Right atrium auricular region (tissue), 2 donors: ENCODE data around the gene OBI1. TPM values are rescaled to one million over a fixed set of nuclear protein-coding genes. Genes with fewer than 3 reads are reported as not detected.

ENCODE experiments used
- DNase-seq: peaks from one replicate; pipeline ENCODE4 v3.0.0-alpha.2; 2019; ENCODE audit warnings: low spot score
- H3K27ac ChIP-seq, 2 donors: fragments of 200-600 bp; sonication (generic); 1 replicate in 1 of 2; 2 replicates in 1 of 2; pipeline ENCODE4 v1.5.1; 2016 to 2019
- H3K27me3 ChIP-seq, 2 donors: fragments of 200-600 bp; sonication (generic); one replicate each; pipeline versions ENCODE4 v1.5.1 to v1.6.0; 2017 to 2019
- H3K36me3 ChIP-seq: fragments of 200-600 bp; sonication (generic); one replicate; pipeline ENCODE4 v1.5.1; 2016
- H3K4me1 ChIP-seq, 2 donors: fragments of 200-600 bp; sonication (generic); one replicate each; pipeline versions ENCODE4 v1.5.1 to v1.6.0; 2017 to 2019
- H3K4me3 ChIP-seq, 2 donors: fragments of 200-600 bp; sonication (generic); 1 replicate in 1 of 2; 2 replicates in 1 of 2; pipeline ENCODE4 v1.5.1; 2017 to 2019; ENCODE audit warnings: mild to moderate bottlenecking in 1 of 2, moderate library complexity in 1 of 2
- H3K9me3 ChIP-seq, 2 donors: fragments of 200-600 bp; sonication (generic); one replicate each; pipeline ENCODE4 v1.5.1; 2019
- CTCF ChIP-seq, 2 donors: fragments of 200-600 bp; sonication (generic); IDR thresholded peaks; one replicate each; pipeline ENCODE4 v1.5.1; 2019; ENCODE audit warnings: antibody characterized with exemption in 2 of 2
- total RNA-seq, 2 donors: library from RNA; depleted of rRNA; stranded (reverse); fragments of >200 nt; gene quantifications; one replicate each; pipeline ENCODE4 v1.1.0, GENCODE V29; 2016

Gene OBI1
- total RNA-seq, 2 donors from 2014 or later, result 6.1 to 7.3 TPM

GRCh38 chr13:78609464-78610205 lies 49.3 kb downstream of the OBI1 start:
- no peak for DNase-seq
- peaks cover 46 to 51% of the 10 kb centered on the region in 2 donors for H3K27me3 ChIP-seq
- TF ChIP-seq CTCF (IDR thresholded peaks at IDR 0.05), result no peak
- H3K4me3 ChIP-seq, result peak overlapping the region; percentile 25 to 53
- no peak overlapping the region for H3K27ac ChIP-seq
- peaks cover 0 to 32% of the 10 kb centered on the region in 2 donors for H3K4me1 ChIP-seq
- H3K9me3 ChIP-seq, result no peaks in the 10 kb centered on the region
- H3K36me3 ChIP-seq, result no peaks in the 10 kb centered on the region

- no peaks in the 10 kb centered on the region for H3K36me3 ChIP-seq
- H3K27ac ChIP-seq, result no peak overlapping the region
- TF ChIP-seq CTCF (IDR thresholded peaks at IDR 0.05), result no peak
- H3K27me3 ChIP-seq, result peaks cover 54 to 55% of the 10 kb centered on the region in 2 donors
- no peaks in the 10 kb centered on the region for H3K9me3 ChIP-seq
- DNase-seq, result no peak
- H3K4me3 ChIP-seq, result peak overlapping the region; percentile 25 to 53
- H3K4me1 ChIP-seq, result peaks cover 0 to 32% of the 10 kb centered on the region in 2 donors
These were observed 50.1 kb downstream of the OBI1 start for GRCh38 chr13:78608688-78609463.

DNA sequence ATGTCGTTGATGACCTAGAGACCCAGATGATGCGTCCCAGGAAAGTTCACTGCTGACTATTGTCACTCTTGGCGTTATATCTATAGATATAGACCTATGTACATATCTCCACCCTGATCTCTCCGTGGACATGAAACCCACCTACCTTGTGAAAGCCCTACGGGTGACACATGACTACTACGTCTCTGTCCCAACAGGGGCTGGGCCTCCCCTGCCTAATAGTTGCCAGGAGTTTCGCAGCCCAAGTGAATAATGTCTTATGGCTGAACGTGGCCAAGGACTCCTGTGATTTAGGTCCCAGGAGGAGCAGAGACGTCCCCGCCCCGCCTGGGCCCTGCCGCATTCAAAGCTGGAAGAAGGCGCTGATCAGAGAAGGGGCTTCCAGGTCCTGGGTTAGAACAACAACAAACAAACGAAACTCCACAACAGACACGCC lies 50.7 kb downstream of the OBI1 start:
- peaks cover 0 to 38% of the 10 kb centered on the region in 2 donors for H3K4me1 ChIP-seq
- no peaks in the 10 kb centered on the region for H3K36me3 ChIP-seq
- H3K27me3 ChIP-seq, result peaks cover 54 to 62% of the 10 kb centered on the region in 2 donors
- no peak overlapping the region for H3K27ac ChIP-seq
- no peaks in the 10 kb centered on the region for H3K9me3 ChIP-seq
- no peak for DNase-seq
- H3K4me3 ChIP-seq, result peak overlapping the region in 1 of 2 donors; percentile 53
- TF ChIP-seq CTCF (IDR thresholded peaks at IDR 0.05), result no peak

DNA sequence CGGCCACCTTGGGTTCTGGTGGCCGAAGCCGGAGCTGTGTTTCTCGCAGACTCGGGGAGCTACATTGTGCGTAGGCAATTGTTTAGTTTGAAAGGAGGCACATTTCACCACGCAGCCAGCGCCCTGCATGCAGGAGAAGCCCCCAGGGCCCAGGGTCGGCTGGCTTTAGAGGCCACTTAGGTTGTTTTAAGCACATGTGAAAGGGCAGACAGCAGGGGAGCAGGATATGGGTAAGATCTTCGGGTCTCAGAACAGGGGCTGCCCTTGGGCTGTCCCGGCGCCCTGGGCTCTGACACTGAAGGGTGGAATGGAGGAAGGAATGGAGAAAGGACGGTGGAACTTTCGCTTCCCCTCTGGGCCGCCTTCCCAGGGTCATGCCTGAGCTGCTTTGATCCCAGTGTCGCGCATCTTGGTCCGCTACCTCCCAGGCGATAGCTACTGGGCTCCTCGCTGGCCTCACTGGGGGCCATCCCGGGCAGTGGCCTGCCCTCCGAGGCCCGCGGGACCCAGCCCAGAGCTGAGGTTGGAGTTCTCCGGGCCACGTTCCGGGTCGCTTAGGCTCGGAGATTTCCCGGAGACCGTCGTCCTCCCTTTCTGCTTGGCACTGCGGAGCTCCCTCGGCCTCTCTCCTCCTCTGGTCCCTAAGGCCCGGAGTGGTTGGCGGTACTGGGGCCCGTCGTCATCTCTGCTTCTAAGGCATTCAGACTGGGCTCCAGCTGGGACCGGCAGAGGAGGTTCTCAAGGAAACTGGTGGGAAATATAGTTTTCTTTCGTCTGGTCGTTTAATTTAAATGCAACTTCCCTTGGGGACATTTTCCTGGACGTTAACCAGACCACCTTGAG lies 51.3 kb downstream of the OBI1 start:
- H3K9me3 ChIP-seq, result no peaks in the 10 kb centered on the region
- no peaks in the 10 kb centered on the region for H3K36me3 ChIP-seq
- DNase-seq, result no peak
- peaks cover 0 to 44% of the 10 kb centered on the region in 2 donors for H3K4me1 ChIP-seq
- no peak overlapping the region for H3K27ac ChIP-seq
- H3K4me3 ChIP-seq, result no peak overlapping the region
- TF ChIP-seq CTCF (IDR thresholded peaks at IDR 0.05), result no peak
- H3K27me3 ChIP-seq, result peaks cover 54 to 68% of the 10 kb centered on the region in 2 donors
